ENCODE results near the gene TMCC1.
"Not testable (repeated sequence)": the region's sequence is repeated elsewhere in the genome, so short reads cannot be mapped to it uniquely, and the experiment has no call there.

Gene TMCC1

GRCh38 chr3:129727707-129728106, 165.8 kb downstream of the TMCC1 start:
- DNase-seq (ENCODE audit: low spot score) = no peak

GRCh38 chr3:129723558-129724324, 169.8 kb downstream of the TMCC1 start:
- no peak for DNase-seq (ENCODE audit: low spot score)

GRCh38 chr3:129722527-129722926, 171.0 kb downstream of the TMCC1 start:
- DNase-seq (ENCODE audit: low spot score) = no peak

- no peak for DNase-seq (ENCODE audit: low spot score)
These were observed 175.3 kb downstream of the TMCC1 start for GRCh38 chr3:129718201-129718600.

GRCh38 chr3:129715854-129716253, 177.7 kb downstream of the TMCC1 start:
- no peak for DNase-seq (ENCODE audit: low spot score)

- no peak for DNase-seq (ENCODE audit: low spot score)
These were observed 185.1 kb downstream of the TMCC1 start for GRCh38 chr3:129708328-129708861.

GRCh38 chr3:129705274-129705673, 188.2 kb downstream of the TMCC1 start:
- no peak for DNase-seq (ENCODE audit: low spot score)

- no peak for DNase-seq (ENCODE audit: low spot score)
These were observed 189.6 kb downstream of the TMCC1 start for GRCh38 chr3:129703913-129704312.

GRCh38 chr3:129702934-129703712, 190.4 kb downstream of the TMCC1 start:
- DNase-seq (ENCODE audit: low spot score) = no peak

GRCh38 chr3:129701161-129701560, 192.3 kb downstream of the TMCC1 start:
- no peak for DNase-seq (ENCODE audit: low spot score)

- DNase-seq (ENCODE audit: low spot score) = no peak
These were observed 193.9 kb downstream of the TMCC1 start for GRCh38 chr3:129699612-129700011.

- no peak for DNase-seq (ENCODE audit: low spot score)
These were observed 194.3 kb downstream of the TMCC1 start for GRCh38 chr3:129699199-129699598.

GRCh38 chr3:129697229-129697969, 196.1 kb downstream of the TMCC1 start:
- DNase-seq (ENCODE audit: low spot score) = no peak

- not testable (repeated sequence) for DNase-seq (ENCODE audit: low spot score)
These were observed 197.1 kb downstream of the TMCC1 start for GRCh38 chr3:129696430-129696829.

- DNase-seq (ENCODE audit: low spot score) = no peak
These were observed 198.3 kb downstream of the TMCC1 start for GRCh38 chr3:129695230-129695629.

- DNase-seq (ENCODE audit: low spot score) = no peak
These were observed 199.3 kb downstream of the TMCC1 start for GRCh38 chr3:129694228-129694627.

GRCh38 chr3:129692743-129693142, 200.8 kb downstream of the TMCC1 start:
- DNase-seq (ENCODE audit: low spot score) = no peak

GRCh38 chr3:129690963-129691362, 202.5 kb downstream of the TMCC1 start:
- DNase-seq (ENCODE audit: low spot score) = no peak

GRCh38 chr3:129690406-129690805, 203.1 kb downstream of the TMCC1 start:
- DNase-seq (ENCODE audit: low spot score) = peak; percentile 54

- DNase-seq (ENCODE audit: low spot score) = no peak
These were observed 204.5 kb downstream of the TMCC1 start for GRCh38 chr3:129689036-129689435.

- DNase-seq (ENCODE audit: low spot score) = no peak
These were observed 205.1 kb downstream of the TMCC1 start for GRCh38 chr3:129688271-129688895.

- DNase-seq (ENCODE audit: low spot score) = no peak
These were observed 205.9 kb downstream of the TMCC1 start for GRCh38 chr3:129687586-129688125.
